GM12891 (cell line): ENCODE measurements around the gene KIAA0825.
"Not testable (repeated sequence)": the region's sequence is repeated elsewhere in the genome, so short reads cannot be mapped to it uniquely, and the experiment has no call there.

Source experiments
- DNase-seq: peaks from one replicate; pipeline ENCODE4 v3.0.0; 2011; ENCODE audit warnings: low spot score; ENCODE audit not compliant: insufficient read length
- FAIRE-seq: peaks from 2 replicates; lab custom pipeline; 2011; peaks lifted over from hg19 to GRCh38; lab: Jason Lieb, UNC
- PAX5 ChIP-seq: IDR thresholded peaks from 2 replicates; pipeline ENCODE4 v1.6.1; 2011; ENCODE audit warnings: low read length, moderate library complexity, mild to moderate bottlenecking; ENCODE audit not compliant: insufficient read depth, severe bottlenecking
- POLR2A ChIP-seq: IDR thresholded peaks from 2 replicates; pipeline ENCODE4 v1.6.1; 2011; ENCODE audit warnings: low read depth, low read length, control low read depth
- POLR2AphosphoS5 ChIP-seq: IDR thresholded peaks from 2 replicates; pipeline ENCODE4 v1.6.1; 2011; ENCODE audit warnings: low read depth, low read length, control low read depth
- POU2F2 ChIP-seq: IDR thresholded peaks from 2 replicates; pipeline ENCODE4 v1.6.1; 2011; ENCODE audit warnings: low read depth, mild to moderate bottlenecking, control low read depth, low read length, moderate library complexity
- SPI1 ChIP-seq: IDR thresholded peaks from 2 replicates; pipeline ENCODE4 v1.6.1; 2011; ENCODE audit warnings: low read depth, low read length, control low read depth
- TAF1 ChIP-seq: IDR thresholded peaks from 2 replicates; pipeline ENCODE4 v1.6.1; 2011; ENCODE audit warnings: low read depth, low read length, control low read depth

Gene KIAA0825

DNA sequence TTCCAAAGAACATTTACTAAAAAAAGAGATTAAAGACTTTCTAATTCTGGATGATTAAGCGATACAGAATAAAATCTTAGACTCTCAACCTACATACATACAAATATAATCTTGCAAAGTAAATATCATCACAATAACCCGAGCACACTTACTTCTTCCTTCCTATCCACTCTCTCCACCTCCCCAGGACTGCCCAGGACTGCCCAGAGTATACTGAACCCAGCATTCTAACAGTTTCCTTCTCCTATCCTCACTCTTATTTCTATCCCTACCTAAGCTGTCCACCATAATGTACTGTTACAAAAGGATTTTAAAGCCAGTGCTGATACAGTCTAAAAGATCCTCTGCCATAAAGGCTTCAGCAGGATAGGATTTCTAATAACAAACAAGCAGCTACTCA lies 463.7 kb downstream of the KIAA0825 start:
- TF ChIP-seq PAX5 = no peak
- TF ChIP-seq POLR2A = no peak
- TF ChIP-seq POU2F2 = no peak
- TF ChIP-seq SPI1 = no peak
- no peak for TF ChIP-seq POLR2AphosphoS5
- TF ChIP-seq TAF1 = no peak
- DNase-seq (no peak), FAIRE-seq (no peak)

DNA sequence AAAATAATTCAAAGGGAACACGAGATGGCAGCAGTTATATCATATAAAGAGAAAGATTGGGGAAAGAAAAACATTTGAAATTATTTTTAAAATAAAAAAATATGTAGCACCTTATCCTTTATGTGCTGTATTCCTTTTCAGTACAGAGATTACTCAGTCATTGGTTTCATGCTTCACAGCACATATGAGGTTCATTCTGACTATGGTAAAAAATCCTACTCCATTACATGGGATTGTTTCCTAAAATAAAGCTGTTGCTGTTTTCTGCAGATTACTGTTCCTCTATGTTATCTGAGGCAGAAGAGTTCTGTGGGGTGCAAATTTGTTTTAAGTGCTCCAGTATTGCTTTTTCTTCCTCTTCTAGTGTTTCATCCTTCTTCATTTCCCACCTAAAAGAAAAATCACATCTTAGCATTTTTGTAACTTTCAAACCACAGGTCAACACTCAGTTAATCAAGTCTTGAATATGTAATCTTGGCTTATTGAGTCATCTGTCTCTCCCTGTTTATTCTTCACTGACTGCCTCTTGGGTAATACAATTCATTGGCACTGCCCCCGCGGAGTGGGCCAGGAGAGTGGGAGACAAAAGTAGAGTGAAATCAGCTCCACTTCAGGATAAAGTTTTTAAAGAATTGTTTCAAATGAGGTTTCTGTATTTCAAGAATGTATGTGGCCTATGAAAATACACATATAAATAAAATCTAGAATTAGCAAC lies 464.5 kb downstream of the KIAA0825 start:
- DNase-seq = no peak
- TF ChIP-seq PAX5 (peak; percentile 20), POLR2AphosphoS5 (no peak)
- no peak for FAIRE-seq

DNA sequence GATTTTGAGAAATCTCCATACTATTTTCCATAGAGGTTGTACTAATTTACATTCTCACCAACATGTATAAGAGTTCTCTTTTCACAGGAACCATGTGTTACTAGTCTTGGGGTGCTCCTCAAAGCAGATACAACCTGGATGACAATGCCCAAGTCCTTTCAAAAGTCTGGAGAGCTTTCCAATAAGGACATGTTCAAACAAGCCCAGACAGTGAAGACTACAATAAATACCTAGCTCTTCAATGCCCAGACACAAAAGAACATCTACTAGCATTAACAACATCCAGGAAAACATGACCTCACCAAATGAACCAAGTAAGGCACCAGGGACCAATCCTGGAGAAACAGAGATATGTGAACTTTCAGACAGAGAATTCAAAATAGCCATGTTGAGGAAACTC lies 474.8 kb downstream of the KIAA0825 start:
- not testable (repeated sequence) for DNase-seq, FAIRE-seq

DNA sequence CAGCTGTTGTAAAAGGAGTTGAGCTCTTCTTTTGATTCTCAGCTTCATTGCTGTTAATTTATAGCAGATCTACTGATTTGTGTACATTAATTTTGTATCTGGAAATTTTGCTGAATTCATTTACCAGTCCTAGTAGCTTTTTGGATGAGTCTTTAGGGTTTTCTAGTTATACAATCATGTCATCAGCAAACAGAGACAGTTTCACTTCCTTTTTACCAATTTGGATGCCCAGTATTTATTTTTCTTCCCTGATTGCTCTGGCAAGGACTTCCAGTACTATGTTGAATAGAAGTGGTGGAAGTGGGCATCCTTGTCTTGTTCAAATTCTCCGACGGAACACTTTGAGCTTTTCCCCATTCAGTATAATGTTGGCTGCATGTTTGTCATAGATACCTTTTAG lies 478.1 kb downstream of the KIAA0825 start:
- DNase-seq (no peak), FAIRE-seq (no peak)
- TF ChIP-seq TAF1 (no peak), SPI1 (peak; percentile 74)

DNA sequence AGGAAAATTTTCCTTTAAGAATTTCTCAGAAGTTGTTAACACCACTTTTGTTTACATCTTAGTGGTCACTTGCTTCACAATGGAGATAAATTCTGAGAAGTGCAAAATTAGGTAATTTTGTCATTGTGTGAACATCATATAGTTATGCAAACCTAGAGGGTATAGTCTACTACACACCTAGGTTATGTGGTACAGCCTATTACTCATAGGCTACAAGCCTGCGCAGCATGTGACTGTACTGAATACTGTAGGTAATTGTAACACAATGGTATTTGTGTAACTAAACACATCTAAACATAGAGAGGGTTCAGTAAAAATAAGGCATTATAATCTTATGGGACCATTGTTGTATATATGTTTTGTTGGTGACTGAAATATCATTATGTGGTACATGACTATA lies 488.3 kb downstream of the KIAA0825 start:
- FAIRE-seq (no peak), DNase-seq (no peak)
- TF ChIP-seq PAX5 = no peak
- no peak for TF ChIP-seq POU2F2

DNA sequence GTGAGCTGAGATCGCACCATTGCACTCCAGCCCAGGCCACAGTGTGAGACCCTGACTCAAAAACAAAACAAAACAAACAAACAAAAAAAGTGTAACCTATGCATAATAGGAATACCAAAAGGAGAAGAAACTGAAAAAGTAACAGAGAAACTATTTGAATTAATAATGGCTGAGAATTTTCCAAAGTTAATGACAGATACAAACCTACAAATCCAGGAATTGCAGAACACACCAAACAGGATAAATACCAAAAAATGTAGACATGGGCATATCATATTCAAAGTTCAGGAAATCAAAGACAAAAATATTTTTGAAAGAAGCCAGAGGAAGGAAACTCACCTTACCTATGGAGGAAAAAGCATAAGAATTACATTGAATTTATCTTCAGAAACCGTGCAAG lies 493.3 kb downstream of the KIAA0825 start:
- TF ChIP-seq POLR2A = no peak
- TF ChIP-seq SPI1 = no peak
- TF ChIP-seq POU2F2 = no peak
- TF ChIP-seq PAX5 = no peak
- no peak for TF ChIP-seq TAF1
- no peak for TF ChIP-seq POLR2AphosphoS5
- DNase-seq (no peak), FAIRE-seq (no peak)

DNA sequence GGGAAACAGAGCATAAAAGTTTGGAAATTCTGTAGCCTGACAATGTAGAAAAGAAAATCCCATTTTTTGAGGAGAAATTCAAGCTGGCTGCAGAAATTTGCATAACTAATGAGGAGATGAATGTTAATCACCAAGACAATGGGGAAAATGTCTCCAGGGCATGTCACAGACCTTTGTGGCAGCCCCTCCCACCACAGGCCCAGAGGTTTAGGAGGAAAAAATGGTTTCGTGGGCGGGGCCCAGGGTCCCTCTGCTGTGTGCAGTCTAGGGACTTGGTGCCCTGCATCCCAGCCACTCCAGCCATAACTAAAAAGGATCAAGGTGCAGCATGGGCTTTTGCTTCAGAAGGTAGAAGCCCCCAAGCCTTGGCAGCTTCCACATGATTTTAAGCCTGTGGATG lies 502.1 kb downstream of the KIAA0825 start:
- not testable (repeated sequence) for DNase-seq, FAIRE-seq

DNA sequence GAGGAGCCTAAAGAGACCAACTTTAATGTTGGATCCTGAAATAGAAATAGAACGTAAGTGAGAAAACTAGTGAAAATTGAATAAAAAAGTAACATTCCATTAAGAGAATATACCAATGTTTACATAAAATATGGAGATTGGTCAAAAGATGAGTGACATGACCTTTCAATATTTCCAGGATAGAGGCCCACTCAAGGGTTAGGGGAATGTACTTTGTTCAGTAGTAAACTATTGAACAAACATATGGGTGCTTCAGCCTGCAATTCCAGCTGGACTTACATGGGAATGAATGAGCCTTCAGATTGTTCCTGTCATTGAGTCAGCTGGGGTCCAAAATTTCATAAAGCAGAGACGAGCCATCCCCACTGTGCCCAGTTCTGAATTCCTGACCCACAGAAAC lies 505.3 kb downstream of the KIAA0825 start:
- FAIRE-seq = no peak
- no peak for TF ChIP-seq TAF1
- TF ChIP-seq POLR2A = no peak
- no peak for TF ChIP-seq PAX5
- no peak for TF ChIP-seq SPI1
- no peak for TF ChIP-seq POU2F2
- TF ChIP-seq POLR2AphosphoS5 = no peak
- DNase-seq = no peak

DNA sequence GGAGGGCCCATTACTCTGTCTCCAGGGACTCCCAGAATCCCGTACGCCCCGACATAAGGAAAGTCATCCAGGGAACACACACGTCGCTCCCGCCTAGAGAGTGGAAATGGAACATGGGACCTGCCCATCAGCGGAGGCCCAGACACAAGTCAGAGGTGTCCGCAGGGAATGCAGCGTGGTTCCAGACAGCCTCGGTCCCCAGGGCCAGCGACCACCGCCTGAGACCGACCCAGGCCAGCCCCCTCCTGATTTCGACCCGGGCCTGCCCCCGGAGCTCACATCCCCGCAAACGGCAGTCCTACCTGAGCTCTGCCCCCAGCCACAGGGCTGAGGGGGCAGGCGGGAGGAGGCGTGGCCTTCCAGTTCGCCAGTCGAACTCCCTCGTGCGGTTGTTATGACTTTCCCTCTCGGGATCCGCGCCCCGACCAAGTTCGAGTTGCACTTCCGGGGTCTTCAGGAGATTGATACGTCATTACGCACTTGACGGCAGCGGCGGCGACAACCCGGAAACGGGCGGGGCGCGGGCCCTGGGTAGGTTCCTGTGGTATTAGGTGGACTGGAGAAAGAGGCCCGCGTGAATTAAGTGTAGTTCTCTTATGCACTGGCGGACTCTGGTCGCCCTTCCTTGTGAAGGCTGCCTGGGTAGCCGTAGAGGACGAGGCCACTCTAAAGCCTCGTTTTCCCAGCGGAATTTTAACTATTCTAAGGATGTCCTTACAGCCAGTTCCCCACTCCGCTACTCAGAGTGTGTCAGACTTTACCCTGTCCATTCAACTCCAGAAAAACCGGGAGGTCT lies 507.0 kb downstream of the KIAA0825 start:
- DNase-seq = peak; percentile 71
- TF ChIP-seq POU2F2 (no peak), POLR2A (no peak; the same call in 1 of the 2 replicates), PAX5 (no peak), TAF1 (peak; percentile 54; the same call in 1 of the 2 replicates), POLR2AphosphoS5 (peak; percentile 42), SPI1 (no peak)
- peak; percentile 96 for FAIRE-seq

DNA sequence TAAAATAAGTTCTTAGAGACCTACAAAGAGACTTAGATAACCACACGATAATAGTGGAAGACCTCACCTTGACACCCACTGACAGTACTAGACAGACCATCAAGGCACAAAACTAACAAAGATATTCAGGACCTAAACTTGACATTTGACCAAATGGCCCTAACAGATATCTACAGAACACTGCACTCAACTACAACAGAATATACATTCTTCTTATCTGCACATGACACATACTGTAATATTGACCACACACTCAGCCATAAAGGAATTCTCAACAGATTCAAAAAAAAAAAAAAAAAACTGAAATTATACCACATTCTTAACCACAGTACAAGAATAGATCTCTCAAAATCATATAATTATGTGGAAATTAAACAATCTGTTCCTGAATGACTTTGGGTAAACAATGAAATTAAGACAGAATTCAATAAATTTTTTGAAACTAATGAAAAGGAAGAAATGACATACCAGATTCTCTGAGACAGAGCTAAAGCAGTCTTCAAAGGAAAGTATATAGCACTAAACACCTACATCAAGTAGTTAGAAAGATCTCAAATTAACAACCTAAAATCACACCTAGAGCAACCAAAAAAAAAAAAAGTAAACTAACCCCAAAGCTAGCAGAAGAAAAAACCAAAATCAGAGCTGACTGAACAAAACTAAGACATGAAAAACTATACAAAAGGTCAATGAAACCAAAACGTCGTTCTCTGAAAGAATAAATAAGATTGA lies 514.7 kb downstream of the KIAA0825 start:
- peak; percentile 9 for FAIRE-seq
- DNase-seq = no peak
- TF ChIP-seq SPI1 (no peak), POLR2AphosphoS5 (no peak), PAX5 (no peak), POU2F2 (no peak), POLR2A (no peak), TAF1 (no peak)
